HG03039 (cell line): ENCODE measurements around the gene CRADD.

ENCODE experiments used
- ATAC-seq: cut with Tn5 transposase; IDR thresholded peaks from one replicate; pipeline ENCODE4 v1.9.1; 2021; ENCODE audit warnings: mild to moderate bottlenecking, moderate library complexity; ENCODE audit not compliant: unreplicated experiment

CRADD gene

DNA sequence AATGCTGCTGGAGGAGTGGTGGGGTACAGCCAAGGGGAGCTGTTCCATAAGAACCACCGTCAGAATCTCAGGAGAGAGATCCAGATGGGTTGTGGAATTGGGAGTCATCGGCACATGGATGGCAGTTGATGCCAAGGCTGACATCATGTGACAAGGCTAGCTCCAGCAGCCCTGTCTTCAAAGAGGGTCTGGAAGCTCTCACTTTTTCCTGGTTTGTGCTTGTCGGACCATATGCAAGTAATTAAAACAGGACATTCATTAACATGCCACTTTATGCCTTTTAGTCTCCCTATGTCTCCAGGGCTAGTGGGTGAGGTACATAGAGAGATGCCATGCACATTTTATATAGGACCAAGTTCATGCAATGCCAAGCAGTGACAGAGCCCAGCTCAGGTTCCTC lies 211.8 kb downstream of the CRADD start:
- ATAC-seq, result no peak

DNA sequence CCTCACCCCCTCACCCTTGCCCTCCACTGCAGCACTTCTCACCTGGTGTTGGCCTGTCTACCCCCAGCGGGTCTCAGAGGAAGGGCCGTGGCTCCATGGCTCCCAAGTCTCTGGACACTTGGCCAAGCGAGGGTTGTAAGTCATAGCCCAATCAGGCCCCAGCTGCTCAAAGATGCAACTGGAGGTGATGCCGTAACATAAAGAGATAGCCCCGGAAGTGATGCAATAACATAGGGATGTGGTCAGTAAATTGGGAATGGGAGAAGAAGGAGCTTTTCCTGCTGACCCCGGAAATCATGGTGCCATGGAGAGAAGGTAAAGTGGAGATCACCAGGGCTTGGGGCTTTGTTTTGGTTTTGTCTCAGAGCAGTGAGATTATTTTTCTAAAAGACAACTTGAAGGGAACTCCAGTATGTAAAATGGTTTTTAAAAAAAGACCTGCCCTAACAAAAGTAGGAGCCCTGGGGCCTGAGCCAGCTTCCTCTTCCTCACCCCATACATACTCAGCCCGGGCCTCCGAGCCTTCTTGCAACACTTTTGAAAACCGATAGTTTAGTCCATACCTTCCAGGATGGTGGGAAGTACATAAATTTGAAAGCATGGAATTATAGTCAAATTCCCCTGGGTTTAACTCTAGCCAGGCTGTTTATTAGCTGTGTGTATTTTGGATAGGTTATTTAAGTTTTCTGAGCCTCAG lies 212.5 kb downstream of the CRADD start:
- ATAC-seq, result no peak

GRCh38 chr12:93892423-93893268 lies 215.5 kb downstream of the CRADD start:
- ATAC-seq, result no peak

DNA sequence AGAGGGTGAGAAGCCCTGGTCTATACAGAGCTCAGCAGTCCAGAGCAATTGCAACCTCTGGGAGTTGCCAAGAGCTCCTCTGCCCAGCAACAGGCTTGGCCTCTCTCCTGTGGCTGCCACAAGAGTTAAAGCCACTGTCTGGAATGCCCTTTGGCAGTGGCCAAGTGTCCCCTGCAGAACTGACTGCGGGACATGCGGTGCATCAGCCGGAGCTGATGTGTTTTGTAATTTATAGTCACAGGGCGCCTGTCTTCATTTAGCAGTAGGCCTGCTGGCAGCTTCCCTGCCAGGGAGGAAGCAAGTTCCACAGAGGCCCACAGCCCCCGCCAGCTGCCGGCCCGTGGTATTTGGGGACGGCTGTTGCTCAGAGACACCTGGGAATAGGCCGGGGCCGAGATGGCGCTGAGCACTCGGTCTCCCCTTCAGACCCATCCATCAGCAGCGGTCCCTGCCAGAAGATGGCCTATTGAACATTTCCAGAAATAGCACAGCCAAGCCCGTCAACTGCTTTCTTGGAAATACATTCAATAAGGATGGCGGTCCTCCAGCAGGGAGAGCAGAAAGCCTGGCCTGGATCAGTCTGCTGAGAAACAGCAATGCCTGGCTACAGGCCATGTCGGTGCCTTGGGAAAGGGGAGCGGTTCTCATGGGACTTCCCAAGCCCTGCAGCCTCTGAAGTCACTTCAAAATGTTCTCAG lies 217.4 kb downstream of the CRADD start:
- ATAC-seq, result no peak

- no peak for ATAC-seq
Measured at GRCh38 chr12:93895089-93895445, 217.9 kb downstream of the CRADD start.

- no peak for ATAC-seq
Measured at GRCh38 chr12:93896427-93896826, 219.3 kb downstream of the CRADD start.

DNA sequence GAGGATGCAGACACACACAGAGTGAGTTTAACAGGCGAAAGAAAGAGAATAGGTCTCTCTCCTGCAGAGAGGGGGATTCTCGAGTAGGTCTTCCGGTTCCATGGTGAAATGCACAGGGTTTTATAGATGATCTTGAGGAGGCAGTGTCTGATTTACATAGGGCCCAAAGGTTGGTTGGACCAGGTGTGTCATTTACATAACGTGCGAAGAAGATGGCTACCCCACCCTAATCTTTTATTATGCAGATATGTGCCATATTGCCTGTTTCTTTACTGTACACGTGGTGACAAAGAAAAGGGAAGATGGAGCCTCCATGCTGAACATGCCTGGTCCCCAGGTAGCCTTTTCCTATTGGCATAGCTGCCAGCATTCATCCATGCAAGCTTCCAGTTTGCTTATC lies 219.8 kb downstream of the CRADD start:
- no peak for ATAC-seq

DNA sequence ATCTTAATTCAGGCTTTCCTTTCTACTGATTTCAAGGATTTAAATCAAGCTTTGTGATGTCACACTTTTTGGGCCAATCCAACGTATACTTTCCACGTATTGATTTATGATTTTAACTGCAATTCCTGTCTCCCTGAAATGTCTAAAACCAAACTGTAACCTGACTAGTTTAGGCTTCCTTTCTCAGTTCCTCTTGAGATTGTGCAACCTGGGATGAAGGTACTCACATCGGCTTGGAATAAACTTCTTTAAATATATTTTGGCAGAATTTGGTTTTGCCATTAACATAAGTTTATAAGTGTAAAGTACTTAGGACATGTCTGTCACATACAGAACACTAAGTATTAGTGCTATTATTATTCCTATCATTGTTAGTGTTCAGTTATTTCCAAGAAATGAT lies 224.6 kb downstream of the CRADD start:
- ATAC-seq, result no peak

GRCh38 chr12:93902192-93902591 lies 225.0 kb downstream of the CRADD start:
- ATAC-seq, result no peak

GRCh38 chr12:93902736-93903562 lies 225.8 kb downstream of the CRADD start:
- ATAC-seq, result no peak

DNA sequence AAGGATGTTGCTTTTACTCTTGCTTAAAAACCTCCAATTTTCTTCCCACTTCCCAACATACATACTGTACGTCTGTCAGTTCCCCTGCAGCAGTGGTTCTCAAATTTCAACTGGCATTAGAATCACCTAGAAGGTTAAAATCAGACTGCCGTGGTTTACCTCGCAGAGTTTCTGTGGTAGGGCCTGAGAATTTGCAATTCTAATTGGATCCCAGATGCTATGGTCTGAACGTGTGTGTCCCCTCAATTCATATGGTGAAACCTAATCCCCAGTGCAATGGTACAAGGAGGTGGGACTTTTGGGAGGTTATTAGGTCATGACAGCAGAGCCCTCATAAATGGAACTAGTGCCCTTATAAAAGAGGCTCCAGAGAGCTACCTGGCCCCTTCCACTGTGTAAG lies 226.9 kb downstream of the CRADD start:
- no peak for ATAC-seq

DNA sequence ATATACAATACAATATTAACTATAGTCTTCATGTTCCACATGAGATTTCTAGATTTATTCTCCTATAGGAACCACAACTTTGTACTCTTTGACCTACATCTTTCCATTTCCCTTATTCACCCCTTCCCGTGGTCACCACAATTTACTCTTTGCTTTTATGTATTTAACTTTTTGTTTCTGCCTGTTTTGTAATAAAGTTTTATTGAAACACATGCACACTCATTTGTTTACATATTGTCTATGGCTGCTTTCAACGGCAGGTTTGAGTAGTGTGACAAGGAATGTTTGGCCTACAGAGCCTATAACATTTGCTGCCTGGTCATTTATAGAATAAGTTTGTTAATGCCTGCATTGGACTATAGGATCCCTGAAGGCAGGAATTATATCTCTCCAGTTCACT lies 231.1 kb downstream of the CRADD start:
- ATAC-seq, result no peak

GRCh38 chr12:93908846-93909567 lies 231.8 kb downstream of the CRADD start:
- ATAC-seq, result no peak

DNA sequence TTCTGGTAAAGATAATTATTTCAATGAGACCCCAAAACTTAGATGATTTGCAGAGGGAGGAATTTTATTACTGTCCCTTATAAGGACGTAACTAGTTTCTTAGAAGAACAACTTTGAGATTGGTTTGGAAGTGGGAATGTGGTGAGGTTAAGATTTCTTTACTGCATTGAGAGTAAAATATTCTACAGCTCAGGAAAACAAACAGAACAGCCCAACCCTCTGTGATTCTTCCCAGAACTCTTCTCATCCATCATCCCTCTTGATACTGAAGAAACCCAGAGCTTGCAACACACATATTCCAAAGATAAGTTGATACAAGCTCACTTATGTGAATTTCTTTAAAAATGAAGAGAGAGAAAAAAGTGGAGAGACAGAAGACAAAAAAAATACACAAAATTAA lies 234.2 kb downstream of the CRADD start:
- ATAC-seq, result no peak

- ATAC-seq, result no peak
Measured at GRCh38 chr12:93912086-93912733, 235.0 kb downstream of the CRADD start.

DNA sequence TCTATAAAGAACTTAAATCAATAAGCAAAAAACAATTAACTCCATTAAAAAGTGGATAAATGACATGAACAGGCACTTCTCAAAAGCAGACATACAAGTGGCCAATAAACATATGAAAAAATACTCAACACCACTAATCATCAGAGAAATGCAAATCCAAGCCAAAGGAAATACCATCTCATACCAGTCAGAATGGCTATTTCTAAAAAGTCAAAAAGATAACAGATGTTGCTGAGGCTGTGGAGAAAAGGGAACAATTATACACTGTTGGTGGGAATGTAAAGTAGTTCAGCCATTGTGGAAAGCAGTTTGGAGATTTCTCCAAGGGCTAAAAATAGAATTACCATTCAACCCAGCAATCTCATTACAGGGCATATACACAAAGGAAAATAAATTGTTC lies 236.7 kb downstream of the CRADD start:
- ATAC-seq, result no peak

- ATAC-seq, result no peak
Measured at GRCh38 chr12:93914281-93914680, 237.1 kb downstream of the CRADD start.

GRCh38 chr12:93915411-93915810 lies 238.2 kb downstream of the CRADD start:
- ATAC-seq, result no peak

GRCh38 chr12:93916402-93916801 lies 239.2 kb downstream of the CRADD start:
- ATAC-seq, result no peak

- ATAC-seq, result no peak
Measured at GRCh38 chr12:93918262-93918661, 241.1 kb downstream of the CRADD start.
